ENCODE results near the gene SMIM28.
A peak's percentile ranks its signal among the peaks of the same experiment; 100 is the strongest.

SMIM28 gene

DNA sequence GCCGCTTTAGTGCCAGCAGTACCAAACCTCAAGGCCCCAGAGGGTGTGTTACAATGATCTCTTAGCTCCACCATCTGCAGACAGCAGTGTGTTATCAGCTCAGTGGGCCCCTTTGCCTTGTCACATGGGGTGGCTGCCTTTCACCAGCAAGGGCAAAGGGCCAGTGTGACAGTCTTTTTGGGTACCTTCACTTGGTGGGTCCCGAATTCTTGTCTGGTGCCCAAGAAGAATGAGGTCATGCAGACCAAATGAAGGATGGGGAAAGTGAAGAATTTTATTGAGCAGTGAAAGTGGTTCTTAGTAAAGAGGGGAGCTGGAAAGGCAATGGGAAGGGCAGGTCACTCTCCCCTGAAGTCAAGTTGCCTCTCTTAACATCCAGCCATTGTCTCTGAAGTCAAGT lies 2.9 kb upstream of the SMIM28 start:
- DNase-seq, result no peak

DNA sequence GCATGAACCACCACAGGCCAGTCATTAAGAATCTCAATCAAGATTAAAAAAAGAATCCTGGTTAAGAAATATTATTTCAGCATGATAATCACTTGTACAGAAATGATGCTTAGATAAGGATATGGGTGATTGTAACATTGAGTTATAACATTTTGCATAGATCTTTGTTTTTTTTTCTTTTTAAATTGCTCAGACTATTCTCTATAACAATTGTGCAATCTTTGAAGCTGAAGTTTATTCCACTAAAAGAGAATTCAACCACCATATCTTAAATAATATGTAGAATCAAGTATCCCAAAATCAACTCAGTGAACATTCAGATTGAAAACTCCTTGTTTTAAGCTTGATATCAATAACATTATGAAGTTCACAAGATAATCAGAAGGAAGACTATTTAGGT lies 663 bp upstream of the SMIM28 start:
- no peak for DNase-seq

DNA sequence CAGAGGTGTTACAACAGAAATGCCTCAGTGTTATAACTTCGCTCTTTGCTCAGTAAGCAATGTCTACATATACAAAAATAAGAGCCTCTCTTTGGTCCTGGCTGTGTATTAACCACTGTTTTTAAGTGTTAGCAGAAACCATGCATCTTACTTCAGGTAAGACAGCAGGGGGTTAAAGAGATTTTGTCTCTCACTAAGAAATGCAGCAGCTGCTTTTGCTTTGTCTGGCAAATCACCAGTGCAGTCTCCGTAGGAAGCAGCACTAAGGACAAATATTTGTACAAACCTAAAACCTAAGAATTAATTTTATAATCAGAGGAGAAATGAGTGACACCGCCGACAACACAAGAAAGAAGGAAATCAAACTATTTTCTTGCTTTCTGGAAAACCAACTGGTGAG lies 758 bp downstream of the SMIM28 start:
- DNase-seq, result no peak

DNA sequence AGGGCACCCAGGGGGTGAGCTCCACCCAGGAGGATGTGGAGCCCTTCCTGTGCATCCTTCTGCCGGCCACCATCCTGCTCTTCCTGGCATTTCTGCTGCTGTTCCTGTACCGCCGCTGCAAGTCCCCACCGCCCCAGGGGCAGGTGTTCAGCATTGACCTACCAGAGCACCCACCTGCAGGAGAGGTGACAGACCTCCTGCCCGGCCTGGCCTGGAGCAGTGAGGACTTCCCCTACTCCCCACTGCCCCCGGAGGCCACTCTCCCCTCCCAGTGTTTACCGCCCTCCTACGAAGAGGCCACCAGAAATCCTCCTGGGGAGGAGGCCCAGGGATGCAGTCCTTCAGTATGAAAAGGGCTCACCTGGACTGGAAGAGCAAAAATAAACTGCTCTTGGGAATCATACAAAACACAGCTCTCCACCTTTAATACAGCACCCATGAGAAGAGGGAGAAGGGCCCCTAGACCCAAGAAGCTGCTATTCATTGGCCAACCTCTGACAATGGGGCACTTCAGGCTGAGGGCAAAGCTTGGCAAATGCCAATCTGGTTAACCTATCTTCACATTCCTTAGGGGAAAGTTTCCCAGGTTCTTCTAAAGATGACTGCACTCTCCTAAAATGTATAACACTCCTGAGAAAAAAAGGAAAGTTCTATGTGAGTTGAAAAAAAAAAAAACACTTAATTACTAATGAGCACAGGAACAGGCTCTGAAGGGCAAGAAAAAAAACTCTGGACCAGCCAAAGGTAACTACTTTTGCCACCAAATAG lies 5.0 kb downstream of the SMIM28 start:
- no peak for DNase-seq

DNA sequence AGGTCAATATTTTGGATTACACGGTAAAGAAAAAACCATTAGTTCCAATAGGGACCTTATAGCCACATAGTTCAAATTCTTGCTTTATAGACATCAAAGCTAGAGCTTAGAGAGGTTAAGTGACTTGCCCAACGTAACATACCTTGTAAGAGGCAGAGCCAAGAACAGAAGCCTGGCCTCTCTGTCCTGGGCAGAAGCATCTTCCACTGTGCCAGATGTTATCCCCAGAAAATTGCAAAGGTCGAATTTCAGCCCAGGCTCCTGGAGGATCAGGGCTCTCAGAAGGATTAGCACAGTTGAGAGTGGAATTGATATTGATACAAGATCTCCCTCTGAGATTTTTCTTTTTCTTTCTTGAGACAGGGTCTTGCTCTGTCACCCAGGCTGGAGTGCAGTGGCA lies 6.1 kb downstream of the SMIM28 start:
- DNase-seq, result no peak

DNA sequence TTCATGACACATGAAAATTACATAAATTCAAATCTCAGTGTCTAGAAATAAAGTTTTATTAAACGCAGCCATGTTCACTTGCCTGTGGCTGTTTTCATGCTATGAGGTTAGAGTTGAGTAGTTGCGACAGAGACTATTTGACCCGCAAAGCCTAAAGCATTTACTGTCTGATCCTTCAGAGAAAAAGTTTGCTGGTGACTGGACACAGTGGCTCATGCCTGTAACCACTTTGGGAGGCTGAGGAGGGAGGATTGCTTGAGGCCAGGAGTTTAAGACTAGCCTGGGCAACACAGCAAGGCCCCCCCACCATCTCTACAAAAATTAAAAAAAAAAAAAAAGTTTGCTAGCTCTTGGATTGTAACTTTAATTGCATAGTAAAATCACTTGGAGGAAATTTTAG lies 9.2 kb downstream of the SMIM28 start:
- no peak for DNase-seq

DNA sequence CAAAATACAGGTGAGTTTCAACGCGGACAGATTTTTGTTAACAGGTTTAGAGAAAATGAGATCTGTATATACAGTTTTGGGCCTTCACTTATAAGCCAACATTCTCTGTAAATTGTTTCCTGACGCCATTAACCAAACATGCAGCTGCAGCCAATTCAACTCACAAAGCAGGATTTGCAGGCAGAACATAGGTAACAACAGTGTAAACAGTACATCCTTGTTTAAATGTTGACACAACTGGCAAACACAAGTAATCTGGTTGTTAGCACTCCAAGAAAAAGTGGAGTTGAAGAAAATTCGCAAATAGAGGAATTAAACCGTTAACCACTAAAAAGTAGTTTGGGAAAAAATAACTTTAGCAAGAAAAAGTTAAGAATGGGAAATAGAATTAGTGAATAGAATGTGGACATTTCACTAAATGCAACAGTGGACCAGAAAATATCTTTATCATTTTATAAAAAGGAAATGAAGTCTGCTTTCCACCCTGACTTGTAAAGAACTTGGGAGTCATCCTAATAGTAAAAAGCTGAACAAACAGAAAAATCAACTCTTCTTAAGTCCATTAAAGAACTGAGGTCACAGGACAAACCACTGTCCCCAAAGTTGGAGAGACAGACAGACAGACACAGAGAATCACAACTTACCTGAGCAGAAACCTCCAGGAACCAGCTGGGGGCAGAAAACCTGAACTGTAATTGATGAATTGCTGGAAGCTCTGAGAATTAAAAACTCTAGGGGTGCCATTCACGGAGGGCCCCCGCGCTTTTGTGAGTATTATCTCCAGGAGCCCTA lies 10.1 kb downstream of the SMIM28 start:
- no peak for DNase-seq

DNA sequence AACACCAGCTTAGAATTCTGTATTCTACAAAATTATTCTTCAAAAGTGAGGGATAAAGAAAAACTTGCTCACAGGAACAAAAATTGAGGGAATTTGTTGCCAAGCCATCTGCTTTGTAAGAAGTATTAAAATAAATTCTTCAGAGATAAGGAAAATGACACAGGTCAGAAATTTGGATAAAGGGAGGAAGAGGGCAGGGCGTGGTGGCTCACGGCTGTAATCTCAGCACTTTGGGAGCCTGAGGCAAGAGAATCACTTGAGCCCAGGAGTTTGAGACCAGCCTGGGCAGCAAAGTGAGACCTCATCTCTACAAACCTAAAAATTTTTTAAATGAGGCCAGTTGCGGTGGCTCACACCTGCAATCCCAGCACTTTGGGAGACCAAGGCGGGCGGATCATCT lies 11.8 kb downstream of the SMIM28 start:
- no peak for DNase-seq

DNA sequence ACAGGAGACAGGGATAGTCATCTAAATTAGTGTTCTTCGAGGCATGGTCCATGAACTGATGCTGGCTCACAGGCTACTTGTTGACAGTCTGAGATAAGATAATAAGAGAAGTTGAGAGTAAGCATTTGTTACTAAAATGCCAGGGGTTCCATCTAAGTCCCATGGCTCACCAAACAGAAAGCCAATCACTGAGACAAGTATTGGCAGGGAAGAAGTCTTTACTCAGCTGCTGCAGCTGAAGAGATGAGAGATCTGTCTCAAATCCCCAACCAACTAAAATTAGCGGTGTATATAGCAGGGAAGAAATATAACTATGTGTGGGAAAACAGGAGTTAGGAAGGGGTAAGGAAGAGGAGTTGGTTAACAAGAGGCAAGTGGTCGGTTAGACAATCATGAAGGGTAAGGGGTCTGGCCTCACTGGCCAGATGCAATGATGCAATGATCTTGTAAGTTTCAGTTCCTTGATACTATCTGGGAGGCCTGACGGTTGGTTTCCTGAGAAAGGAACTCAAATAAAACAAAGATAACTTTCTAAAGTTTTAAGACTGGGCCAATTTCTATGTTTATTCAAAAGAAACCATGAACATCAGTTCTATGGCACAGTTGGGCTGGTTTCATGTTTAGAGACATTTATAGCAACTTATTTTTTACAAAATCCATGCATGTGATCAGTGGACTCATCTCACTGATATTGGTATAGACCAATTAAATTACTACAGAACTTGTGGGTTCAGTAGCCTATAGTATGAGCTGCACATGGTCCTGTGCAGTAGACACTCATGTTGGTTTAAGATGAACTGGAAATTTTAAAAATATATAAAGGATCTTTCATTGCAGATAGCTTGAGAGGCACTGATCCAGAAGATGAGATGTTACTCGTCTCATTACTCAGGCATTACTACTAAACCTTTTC lies 16.4 kb downstream of the SMIM28 start:
- no peak for DNase-seq

DNA sequence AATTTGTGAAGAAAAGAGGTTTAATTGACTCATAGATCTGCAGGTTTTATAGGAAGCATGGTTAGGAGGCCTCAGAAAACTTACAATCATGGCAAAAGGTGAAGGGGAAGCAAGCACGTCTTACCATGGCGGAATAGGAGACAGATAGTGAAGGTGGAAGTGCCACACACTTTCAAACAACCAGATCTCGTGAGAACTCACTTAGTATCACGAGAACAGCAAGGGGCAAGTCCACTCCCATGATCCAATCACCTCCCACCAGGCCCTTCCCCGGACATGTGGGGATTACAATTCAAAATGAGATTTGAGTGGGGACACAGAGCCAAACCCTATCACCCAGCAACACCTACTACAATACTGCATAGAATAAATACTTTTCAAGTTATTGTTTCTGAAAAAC lies 19.0 kb downstream of the SMIM28 start:
- DNase-seq, result no peak

DNA sequence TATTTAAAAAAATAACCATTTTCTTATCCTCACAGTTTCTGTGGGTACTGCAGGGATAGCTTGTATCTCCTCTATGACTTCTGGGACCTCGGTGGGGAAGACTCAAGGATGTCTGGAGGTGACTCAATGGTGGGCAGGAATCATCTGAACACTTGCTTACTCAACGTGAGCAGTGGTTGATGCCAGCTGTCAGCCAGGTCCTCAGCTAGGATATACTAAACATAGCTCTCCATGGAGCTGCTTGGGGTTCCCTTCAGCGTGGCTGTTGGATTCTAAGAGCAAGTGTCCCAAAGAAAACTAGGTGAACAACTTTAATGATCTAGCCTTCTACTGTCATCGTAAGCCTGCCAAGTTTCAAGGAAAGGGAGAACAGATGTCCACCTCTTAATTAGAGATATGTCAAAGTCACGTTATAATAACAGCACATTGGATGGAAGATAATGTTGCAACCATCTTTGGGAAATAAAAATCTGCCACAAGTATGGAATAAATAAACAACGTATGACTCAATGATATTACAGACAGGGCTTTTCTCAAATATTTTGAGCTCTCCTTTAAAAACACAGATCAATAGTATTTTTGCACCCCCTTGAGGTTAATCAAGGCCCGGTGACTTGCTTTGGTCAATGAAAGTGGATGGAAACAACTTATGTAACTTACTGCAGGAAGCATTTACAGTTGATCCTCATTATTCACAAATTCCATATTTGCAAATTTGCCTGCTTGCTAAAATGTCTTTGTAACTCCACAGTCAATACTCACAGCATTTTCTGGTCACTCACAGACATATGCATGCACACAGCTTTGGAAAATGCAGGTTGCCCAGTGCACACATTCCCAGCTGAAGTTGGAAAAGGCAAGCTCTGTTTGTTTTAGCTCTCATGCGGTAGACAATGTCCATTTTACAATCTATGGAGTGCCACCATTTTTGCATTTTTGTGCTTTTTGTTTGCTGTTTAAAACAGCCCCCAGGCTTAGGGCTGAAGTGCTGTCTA lies 19.7 kb downstream of the SMIM28 start:
- no peak for DNase-seq

DNA sequence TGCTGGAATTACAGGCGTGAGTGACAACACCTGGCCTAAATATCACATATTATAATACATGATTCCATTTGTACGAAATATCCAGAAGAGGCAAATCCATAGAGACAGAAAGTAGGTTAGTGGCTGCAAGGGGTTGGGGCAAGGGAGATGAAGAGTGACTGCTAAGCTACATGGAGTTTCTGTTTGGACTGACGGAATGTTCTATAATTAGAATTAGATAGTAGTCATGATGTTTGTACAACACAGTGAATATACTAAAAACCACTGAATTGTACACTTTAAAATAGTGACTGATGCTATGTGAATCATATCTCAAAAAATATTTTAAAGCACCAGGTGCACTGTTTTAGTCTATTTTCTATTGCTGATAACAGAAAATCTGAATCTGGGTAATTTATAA lies 22.6 kb downstream of the SMIM28 start:
- no peak for DNase-seq

DNA sequence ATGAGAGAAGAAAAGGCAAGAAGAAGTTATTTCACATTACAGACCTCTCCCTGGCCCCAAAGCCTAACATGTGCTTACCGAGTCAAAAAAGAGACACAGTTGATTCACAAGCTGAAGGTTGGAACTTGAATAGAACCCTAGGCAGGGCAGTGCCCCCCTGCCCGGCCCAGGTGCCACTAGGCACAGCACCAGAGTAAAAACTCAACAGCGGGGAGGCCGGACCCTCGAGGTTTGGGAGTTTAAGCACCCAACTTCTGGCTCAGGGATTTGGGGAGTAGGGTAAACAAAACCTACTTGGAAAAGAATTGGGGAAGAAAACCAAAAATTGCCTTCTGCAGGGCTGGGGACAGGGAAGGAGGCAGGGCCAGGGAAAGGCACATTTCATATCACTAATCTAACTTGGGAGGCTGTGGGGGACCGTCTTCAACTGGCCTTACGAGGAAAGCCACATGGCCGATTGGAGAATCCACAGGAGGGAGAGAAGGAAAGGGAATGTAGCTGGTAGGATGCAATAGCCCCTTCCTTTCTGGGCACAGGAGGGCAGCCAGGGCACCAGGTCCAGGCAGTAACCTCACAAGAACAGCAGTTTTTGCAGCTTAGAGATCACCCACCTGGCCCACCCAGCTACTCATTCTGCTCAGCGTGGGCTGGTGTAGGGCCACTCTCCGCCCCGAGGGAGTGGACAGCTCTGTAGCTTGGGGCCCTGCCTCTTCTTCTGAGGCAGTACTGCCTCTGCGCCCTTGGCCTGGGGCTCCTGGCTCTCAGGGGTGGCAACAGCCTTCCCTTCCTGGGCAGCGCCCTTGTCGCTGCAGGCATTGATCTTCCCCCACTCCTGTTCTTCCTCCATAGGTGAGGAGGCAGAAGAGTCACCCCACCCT lies 24.5 kb downstream of the SMIM28 start:
- no peak for DNase-seq

DNA sequence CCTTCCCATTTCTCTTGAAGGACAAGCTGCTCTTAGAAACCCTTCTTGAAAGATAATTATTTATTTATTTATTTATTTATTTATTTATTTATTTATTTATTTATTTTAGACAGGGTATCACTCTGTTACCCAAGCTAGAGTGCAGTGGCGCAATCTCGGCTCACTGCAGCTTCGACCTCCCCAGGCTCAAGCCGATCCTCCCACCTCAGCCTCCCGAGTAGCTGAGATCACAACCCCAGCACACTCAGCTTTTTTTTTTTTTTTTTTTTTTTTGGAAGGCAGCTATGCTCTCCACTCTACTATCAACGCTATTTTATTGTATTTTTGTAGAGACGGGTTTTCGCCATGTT lies 25.1 kb downstream of the SMIM28 start:
- no peak for DNase-seq

DNA sequence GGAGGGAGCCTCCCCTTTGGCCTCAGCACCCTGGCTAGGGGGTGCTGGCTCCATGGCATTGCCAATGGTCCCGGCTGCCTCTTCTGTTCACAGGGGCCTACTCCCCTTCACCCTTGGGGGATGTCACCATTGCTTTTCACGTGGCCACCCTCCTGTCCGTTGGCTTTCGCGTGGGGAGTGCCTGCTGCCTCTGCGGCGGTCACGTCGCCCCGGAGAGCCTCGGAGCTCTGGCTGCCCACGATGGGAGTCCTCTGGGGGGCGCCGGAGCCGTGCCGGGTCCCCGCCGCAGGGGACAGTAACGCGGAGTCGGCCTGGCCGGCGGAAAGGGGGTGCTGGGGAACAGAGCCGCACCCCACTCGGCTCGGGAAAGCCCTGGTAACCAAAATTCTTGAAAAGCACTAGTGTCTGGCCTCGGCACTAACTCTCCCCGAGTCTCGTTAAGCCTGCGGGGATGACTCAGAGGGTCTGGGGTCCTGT lies 25.7 kb downstream of the SMIM28 start:
- peak; percentile 6 for DNase-seq

DNA sequence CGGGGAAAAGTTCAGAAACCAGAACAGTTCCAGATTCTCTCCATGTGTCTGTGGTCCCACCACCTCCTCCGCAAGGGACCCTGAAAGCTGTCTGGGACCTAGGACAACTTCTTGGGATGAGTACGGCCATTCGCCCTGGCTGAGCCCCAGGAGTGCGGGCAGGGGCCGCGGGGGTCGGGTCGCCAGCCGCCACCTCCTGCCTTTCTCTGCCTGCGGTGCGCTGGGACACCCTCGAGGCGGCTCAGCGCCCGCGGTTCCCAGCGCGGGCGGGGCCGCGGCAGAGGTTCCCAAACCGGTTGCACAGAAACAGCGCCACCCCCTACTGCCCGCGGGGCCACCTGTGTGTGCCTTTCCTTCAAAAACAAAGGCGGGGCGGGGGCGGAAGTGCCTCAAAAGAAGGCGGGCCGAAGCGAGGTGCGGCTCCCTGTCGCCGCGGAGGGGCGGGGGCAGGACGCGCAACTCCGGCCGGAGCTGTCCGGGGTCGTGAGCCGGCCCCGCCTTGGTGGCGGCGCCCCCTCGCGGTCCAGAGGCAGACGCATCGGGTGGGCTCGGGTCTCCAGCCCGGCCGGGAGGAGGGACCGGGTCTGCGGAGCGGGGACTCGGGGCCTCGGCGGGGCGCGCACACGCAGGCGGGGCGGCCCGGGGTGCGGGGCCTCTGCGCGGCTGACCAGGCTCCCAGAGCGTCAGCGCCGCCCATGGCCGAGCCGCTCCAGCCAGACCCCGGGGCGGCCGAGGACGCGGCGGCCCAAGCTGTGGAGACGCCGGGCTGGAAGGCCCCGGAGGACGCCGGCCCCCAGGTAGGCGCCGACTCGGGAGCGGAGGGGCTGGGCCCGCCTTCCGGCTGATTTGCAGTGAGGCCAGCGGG lies 26.3 kb downstream of the SMIM28 start, which contains the start of gene HEBP2:
HEBP2 (plus strand) TSS at position 423 of the 865 bp plus-strand sequence; CDS start at position 696, 273 bp downstream.
- DNase-seq, result peak; percentile 49

DNA sequence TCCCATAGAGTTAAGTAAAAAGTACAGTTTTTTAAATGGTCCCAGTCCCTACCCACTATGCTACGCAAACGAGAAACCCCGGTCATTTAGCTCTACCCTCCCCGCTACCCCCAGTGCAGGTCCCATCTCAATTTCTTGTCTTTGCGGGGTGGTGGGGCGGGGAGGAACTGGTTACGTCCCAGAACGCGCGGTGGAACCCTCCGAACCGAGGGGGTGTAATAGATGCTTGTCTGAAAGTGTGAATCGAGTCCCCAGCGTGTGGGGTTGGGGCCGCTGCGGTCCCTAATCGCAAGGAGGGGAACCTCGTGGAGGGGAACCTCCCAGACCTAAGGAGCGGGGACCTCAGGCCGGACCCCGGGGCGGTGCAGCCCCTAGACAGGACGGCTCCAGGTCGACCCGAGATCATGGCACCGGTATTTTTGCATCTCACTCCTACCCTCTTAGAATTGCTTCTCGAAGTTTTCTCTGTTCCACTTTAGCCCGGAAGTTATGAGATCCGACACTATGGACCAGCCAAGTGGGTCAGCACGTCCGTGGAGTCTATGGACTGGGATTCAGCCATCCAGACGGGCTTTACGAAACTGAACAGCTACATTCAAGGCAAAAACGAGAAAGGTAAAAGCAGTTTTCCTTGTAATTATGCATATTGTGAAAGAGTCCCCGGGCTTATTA lies 27.1 kb downstream of the SMIM28 start:
- no peak for DNase-seq

DNA sequence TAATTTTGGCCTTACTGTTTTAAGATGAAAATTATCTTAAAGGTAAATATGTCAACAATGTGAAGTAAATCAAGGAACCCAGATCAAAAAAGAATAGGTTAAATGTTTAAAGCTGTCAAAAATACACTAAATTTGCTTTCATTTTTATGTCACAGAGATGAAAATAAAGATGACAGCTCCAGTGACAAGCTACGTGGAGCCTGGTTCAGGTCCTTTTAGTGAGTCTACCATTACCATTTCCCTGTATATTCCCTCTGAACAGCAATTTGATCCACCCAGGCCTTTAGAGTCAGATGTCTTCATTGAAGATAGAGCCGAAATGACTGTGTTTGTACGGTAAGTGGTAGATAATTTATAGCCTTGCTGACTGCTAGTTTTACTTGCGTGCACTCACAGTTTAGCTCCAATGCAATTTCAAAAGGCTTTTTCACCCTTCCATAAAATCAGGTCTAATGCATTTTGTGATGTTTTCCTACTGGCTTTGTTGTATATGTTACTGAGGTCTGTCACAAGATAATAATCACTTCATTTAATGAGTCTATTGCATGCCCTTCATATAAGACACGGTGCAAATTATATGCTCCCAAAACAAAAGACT lies 28.2 kb downstream of the SMIM28 start:
- no peak for DNase-seq

DNA sequence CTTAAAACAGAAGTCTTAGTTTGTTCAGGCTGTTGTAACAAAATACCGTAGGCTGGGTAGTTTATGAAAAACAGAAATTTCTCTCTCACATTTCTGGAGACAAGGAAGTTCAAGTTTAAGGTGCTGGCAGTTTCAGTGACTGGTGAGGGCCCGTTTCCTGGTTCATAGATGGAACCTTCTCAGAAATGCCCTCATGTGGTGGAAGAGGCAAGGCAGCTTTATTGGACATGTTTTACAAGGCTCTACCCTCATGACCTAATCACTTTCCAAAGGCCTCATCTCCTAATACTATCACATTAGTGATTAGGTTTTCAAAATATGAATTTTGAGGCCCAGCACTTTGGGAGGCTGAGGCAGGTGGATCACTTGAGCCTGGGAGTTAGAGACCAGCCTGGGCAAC lies 28.7 kb downstream of the SMIM28 start:
- no peak for DNase-seq
